Middle frontal gyrus (tissue), 1 donor: Measurements from ENCODE around the gene DOCK3.
"Not testable (repeated sequence)": the region's sequence is repeated elsewhere in the genome, so short reads cannot be mapped to it uniquely, and the experiment has no call there.

Experiments used
- DNase-seq: peaks from one replicate; pipeline ENCODE4 v3.0.0-alpha.2; 2015; ENCODE audit warnings: low spot score; ENCODE audit errors: extremely low spot score

DOCK3 gene

GRCh38 chr3:51297333-51297732 is 622.6 kb downstream of the DOCK3 start:
- DNase-seq: no peak

GRCh38 chr3:51304230-51304629 is 629.5 kb downstream of the DOCK3 start:
- DNase-seq: no peak

DNA sequence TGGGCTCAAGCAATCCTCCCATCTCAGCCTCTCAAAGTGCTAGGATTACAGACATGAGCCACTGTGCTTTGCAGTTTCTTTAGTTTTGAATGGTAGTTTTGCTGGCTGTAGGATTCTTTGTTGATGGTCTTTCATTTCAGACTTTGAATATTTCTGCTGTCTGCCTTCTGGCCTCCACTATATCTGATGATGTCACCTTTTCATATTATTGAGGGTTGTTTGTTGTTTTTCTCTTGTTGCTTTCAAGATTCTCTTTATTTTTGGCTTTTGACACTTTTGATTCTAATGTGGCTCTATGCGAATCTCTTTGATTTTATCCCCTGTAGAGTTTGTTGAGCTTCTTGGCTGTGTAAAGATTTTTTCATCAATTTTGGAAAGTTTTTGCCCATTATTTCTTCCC is 631.4 kb downstream of the DOCK3 start:
- no peak for DNase-seq

DNA sequence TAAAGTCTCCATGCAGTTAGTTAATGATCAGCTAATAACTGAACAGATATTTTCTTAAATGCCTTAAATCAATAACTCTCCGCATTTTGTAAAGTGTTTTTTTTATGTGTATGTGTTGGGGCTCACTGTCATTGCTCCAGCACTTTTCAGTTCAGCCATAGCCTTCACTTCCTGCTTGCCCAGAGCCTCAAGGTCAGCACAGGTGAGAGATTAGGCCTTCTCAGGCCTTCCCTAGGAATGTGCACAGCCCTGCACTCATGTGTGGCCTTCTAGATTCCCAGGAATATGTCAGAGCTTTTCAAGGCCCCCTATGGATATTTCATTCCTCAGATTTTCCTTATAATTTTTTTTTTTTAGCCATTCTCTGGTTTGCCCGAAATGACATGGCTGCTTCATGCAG is 632.7 kb downstream of the DOCK3 start:
- no peak for DNase-seq

GRCh38 chr3:51307945-51308607 is 633.3 kb downstream of the DOCK3 start:
- DNase-seq: not testable (repeated sequence)

GRCh38 chr3:51311055-51311454 is 636.3 kb downstream of the DOCK3 start:
- DNase-seq: no peak

- no peak for DNase-seq
Observed at GRCh38 chr3:51328206-51328605, 653.5 kb downstream of the DOCK3 start.

GRCh38 chr3:51330046-51330445 is 655.3 kb downstream of the DOCK3 start:
- DNase-seq: no peak

DNA sequence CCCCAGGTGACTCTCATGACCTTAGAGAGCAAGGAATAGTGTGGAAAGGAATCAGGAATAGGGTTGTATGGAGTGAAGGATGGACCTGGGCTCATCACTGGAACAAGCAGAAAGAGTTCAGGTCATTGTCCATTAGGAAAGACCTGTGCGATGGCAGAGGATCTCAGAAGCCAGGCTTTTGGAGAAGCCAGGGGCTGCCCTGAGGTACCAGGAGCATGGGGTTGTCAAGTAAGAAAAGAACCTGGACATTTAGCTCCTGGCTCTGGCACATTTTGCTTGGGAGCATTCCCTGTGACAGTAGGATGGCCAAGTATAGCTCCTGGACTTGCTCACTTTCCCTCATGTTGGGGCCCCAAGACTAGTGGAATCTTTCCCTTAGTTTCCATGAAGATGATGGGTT is 657.4 kb downstream of the DOCK3 start:
- no peak for DNase-seq

DNA sequence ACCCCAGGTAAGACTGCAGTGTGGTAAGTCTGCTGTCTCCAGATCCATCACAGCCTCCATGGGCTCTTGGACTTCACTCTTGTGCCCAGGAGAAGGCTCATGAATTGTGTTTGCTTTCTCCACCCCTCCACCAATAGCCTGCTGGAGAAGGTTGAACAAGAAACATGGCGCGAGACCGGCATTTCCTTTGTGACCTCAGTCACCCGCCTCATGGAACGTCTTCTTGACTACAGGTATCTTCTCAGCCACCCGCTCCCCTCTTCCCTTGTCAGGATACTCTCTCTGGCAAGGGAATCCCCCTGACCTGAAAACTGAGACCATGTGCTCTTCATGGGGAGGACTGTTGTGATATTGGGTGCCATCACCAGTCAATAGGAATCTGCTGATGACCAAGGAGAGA is 658.3 kb downstream of the DOCK3 start:
- DNase-seq: no peak

DNA sequence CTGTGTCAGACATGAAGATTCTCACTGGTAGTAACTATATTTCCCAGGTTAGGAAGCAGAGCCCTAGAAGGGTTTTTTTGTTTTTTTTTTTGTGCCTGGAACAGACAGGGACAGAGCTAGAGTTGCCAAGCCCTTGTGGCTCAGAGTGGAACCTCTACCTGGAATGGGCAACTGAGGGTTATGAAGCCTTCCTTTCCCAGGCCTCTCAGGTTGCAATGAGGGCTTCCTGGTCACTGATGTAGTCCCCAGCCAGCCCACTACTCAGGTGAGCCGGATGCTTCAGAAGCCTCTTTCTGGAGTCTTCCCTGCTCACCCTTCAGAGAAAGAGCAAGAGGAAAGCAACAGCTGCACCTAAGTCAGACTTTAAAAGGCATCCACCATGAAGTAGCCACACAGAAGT is 661.5 kb downstream of the DOCK3 start:
- no peak for DNase-seq

GRCh38 chr3:51337666-51338065 is 662.9 kb downstream of the DOCK3 start:
- DNase-seq: no peak

DNA sequence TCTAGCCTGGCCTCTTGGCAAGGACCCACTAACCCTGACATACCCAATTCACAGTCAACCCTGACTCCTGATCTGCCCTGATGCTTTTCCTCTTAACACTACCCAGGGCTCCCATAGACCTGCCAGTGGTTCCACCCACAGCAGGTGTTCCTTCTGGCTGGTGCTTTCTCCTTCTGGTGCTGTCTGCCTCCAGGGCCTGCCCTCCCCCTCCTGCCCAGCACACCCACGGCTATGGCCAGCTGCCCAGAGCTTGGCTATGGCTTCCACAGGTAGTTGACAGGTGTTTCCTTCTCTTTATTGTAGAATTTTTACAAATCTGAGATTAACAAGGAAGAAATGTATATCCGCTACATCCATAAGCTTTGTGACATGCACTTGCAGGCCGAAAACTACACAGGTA is 663.9 kb downstream of the DOCK3 start:
- no peak for DNase-seq

DNA sequence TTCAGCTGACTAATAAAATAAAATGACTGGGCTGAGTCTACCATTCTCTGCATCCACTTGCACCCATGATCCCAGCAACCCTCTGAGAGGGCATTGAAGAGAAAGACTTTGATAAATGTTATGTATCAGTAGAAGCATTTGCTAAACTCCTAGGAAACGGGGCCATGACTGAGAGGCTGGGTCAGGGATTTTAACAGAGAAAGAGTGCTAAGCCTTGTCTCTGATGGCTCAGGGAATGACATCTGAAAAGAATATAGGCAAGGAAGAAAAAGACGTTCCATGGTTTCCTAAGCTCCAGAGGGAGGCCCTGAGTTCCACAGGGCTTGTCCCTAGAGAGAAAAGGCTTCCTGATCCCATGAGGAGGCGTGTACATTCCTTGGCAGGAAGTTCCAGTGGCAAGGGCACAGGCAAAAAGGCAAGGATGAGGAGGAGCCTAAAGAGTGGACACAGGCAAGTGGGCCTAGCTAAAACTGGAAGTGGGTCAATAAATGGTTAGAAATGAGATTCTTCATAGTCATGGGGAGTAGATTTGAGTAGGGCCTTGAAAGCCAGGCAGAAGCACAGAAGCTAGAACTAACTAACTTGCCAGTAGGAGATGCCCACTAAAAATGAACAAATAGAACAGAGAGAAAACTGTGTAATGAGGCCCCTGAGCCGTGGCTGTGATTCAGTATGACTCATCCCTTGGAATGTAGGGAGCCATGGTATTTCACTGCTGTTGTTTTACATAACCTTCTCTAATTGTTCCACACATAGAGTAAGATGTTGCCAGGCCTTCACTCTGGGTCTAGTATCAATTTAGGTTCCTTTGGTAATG is 665.5 kb downstream of the DOCK3 start:
- DNase-seq: peak; percentile 32

DNA sequence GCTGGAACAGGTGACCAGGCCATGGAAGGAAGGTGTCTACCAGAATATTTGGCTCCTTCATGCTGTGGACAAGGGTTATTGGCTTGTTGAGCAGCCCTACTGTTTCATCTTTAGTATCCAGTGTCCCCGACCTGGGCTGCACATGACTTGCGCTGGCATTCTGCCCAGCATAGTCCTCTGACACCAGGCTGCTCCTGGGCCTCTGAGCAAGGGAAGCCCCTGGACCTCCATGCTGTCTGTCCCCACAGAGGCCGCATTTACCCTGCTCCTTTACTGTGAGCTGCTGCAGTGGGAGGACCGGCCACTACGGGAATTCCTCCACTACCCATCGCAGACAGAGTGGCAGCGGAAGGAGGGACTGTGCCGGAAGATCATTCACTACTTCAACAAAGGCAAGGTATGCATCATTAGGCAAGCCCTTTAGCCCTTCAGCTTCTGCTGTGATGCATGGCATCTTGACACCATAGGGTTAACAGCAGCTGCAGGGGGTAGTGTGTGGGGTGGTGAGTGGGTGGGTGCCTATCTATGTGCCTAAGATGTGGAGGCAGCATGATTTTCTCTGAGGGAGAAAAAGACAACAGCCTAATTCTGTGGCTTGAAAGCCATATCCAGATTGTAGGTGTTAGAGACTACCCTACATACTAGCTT is 666.4 kb downstream of the DOCK3 start:
- DNase-seq: no peak

GRCh38 chr3:51343918-51344687 is 669.4 kb downstream of the DOCK3 start:
- DNase-seq: no peak

GRCh38 chr3:51350751-51351150 is 676.0 kb downstream of the DOCK3 start:
- no peak for DNase-seq

DNA sequence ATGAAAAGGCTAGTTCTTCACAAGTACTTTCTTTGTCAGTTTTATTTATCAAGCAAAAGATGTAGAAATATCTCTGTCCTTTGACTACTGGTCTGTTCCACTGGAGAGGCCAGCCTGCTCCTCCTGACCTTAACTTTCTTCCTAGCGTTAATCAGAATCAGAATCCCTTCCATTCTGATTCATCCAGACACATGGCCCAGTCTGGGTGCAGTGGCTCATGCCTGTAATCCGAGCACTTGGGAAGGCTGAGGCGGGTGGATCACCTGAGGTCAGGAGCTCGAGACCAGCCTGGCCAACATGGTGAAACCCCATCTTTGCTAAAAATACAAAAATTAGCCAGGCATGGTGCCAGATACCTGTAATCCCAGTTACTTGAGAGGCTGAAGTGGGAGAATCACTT is 678.4 kb downstream of the DOCK3 start:
- DNase-seq: no peak

DNA sequence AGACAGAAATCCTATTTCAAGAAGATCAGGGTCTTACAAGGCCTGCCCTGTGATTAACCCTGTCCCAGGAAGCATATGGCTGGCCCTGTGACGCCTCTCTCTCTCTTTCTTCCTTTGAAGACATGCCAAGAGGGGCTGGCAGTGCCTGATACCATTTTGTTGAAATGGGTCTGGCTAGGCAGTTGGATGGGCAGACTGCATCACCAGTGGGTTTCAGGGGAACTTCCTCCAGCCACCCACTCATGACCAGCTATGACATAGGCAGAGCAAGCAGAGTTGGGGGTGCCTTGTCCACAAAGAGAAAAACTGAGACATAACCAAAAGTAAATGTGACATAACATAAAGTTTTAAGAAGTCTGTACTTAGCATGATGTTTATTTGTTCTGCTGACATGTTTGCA is 679.0 kb downstream of the DOCK3 start:
- no peak for DNase-seq

- DNase-seq: no peak
Observed at GRCh38 chr3:51354172-51354571, 679.4 kb downstream of the DOCK3 start.

DNA sequence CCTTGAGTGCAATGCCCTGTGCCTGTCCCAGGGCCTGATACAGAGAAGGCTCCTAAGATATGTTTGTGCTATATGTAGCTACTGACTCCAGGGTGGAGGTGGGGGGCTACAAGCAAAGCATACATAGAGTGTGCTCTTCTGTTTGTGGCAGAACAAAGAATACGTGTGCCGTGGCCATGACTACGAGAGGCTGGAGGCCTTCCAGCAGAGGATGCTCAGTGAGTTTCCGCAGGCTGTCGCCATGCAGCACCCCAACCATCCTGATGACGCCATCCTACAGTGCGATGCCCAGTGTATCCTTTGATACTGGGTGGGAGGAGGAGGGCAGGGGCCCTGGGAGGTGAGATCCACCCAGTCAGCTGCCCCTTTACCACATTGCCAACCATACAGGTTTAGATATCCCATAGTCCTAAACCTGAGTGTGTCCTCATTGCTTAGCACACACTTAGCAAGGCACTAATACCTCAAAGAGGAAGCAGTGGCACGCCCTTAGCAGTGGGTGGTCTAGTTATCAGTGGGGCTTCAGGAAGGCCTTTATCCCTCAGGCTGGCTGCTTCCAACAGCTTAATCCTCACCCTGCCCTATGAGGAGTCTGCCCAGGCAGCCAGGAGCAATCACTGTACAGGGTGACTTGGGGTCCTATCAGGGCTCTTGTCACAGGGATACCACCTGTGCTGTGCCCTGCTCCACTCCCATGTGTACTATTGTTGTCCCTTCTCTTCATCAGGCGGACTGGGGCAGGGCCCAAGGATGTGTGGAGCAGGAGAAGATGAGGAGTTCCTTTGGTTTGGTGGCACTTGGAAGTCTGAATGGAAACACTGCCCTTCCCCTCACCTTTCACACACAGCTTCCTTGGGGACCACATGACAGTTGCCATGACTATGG is 680.2 kb downstream of the DOCK3 start:
- DNase-seq: no peak
